Hepatocyte (in vitro differentiated cells): ENCODE results near the gene ZBTB16. TPM values are rescaled to one million over a fixed set of nuclear protein-coding genes. Genes with fewer than 3 reads are reported as not detected.

Experiments used
- DNase-seq: peaks from one replicate; pipeline ENCODE4 v3.0.0-alpha.2; 2016; ENCODE audit warnings: low spot score
- H2AFZ ChIP-seq: fragments of 200-600 bp; sonication (generic); 2 replicates; pipeline ENCODE4 v1.6.0; 2016; ENCODE audit warnings: antibody characterized with exemption, mild to moderate bottlenecking
- H3K27ac ChIP-seq: fragments of 200-600 bp; sonication (generic); 2 replicates; pipeline ENCODE4 v1.5.1; 2016; ENCODE audit warnings: mild to moderate bottlenecking
- H3K27me3 ChIP-seq: fragments of 200-600 bp; sonication (generic); 2 replicates; pipeline ENCODE4 v1.6.1; 2016
- H3K36me3 ChIP-seq: fragments of 200-600 bp; sonication (generic); replicated peaks from 2 replicates; pipeline ENCODE4 v1.5.1; 2016; ENCODE audit warnings: low read depth; ENCODE audit not compliant: insufficient read depth
- H3K4me1 ChIP-seq: fragments of 200-600 bp; sonication (generic); 2 replicates; pipeline ENCODE4 v1.5.1; 2016; ENCODE audit warnings: mild to moderate bottlenecking, moderate library complexity; ENCODE audit not compliant: insufficient read depth
- H3K4me2 ChIP-seq: fragments of 200-600 bp; sonication (generic); 2 replicates; pipeline ENCODE4 v1.6.0; 2016
- H3K4me3 ChIP-seq: fragments of 200-600 bp; sonication (generic); 2 replicates; pipeline ENCODE4 v1.5.1; 2016; ENCODE audit warnings: mild to moderate bottlenecking
- H3K79me2 ChIP-seq: fragments of 200-600 bp; sonication (generic); 2 replicates; pipeline ENCODE4 v1.6.0; 2017; ENCODE audit warnings: mild to moderate bottlenecking
- H3K9me2 ChIP-seq: fragments of 200-600 bp; sonication (generic); replicated peaks from 2 replicates; pipeline ENCODE4 v1.6.0; 2017; ENCODE audit warnings: mild to moderate bottlenecking; ENCODE audit not compliant: insufficient read depth
- H3K9me3 ChIP-seq: fragments of 200-600 bp; sonication (generic); 2 replicates; pipeline ENCODE4 v1.5.1; 2016; ENCODE audit warnings: low read depth, mild to moderate bottlenecking
- H4K20me1 ChIP-seq: fragments of 200-600 bp; sonication (generic); 2 replicates; pipeline ENCODE4 v1.6.0; 2016; ENCODE audit warnings: mild to moderate bottlenecking; ENCODE audit not compliant: insufficient read depth, poor library complexity, severe bottlenecking
- CTCF ChIP-seq: fragments of 200-600 bp; sonication (generic); IDR thresholded peaks from 2 replicates; pipeline ENCODE4 v1.5.1; 2016; ENCODE audit warnings: antibody characterized with exemption, mild to moderate bottlenecking; ENCODE audit not compliant: poor library complexity
- EZH2 ChIP-seq: fragments of 200-600 bp; sonication (generic); IDR thresholded peaks from 2 replicates; pipeline ENCODE4 v1.6.1; 2016; ENCODE audit warnings: antibody characterized with exemption, mild to moderate bottlenecking, borderline replicate concordance
- EZH2phosphoT487 ChIP-seq: fragments of 200-600 bp; sonication (generic); IDR thresholded peaks from one replicate; pipeline ENCODE4 v1.6.1; 2018; ENCODE audit warnings: antibody characterized with exemption, mild to moderate bottlenecking, low read depth, moderate library complexity; ENCODE audit not compliant: unreplicated experiment, severe bottlenecking
- WGBS: methylation state at CpG from one replicate; pipeline ENCODE4 v1.1.6; 2016; ENCODE audit warnings: low lambda C conversion rate; ENCODE audit errors: missing lambda C conversion rate; 5-methylcytosine and 5-hydroxymethylcytosine counted together
- polyA plus RNA-seq: library from polyadenylated mRNA; unstranded; fragments of >200 nt; fragmentation: Nextera tagmentation; extraction: Ambion mirVana; gene quantifications from 2 replicates; pipeline ENCODE4 v1.2.1, GENCODE V29; 2016
- total RNA-seq: library from RNA; depleted of rRNA; stranded (reverse); fragments of >200 nt; gene quantifications from 2 replicates; pipeline ENCODE4 v1.2.3, GENCODE V29; 2014

Gene ZBTB16
- total and polyA plus RNA-seq, 2 experiments from 2014 or later = 30.1 to 52.3 TPM

- H3K36me3 ChIP-seq = no peaks in the 10 kb centered on the region
- TF ChIP-seq CTCF = no peak
- TF ChIP-seq EZH2phosphoT487 = no peak
- no peak for TF ChIP-seq EZH2
- WGBS = 54% methylated on average over 3 of the region's 3 CpGs
Observed at GRCh38 chr11:114054806-114055205, 4.7 kb upstream of the ZBTB16 start.

GRCh38 chr11:114056409-114056808, 3.1 kb upstream of the ZBTB16 start:
- peaks cover 13% of the 10 kb centered on the region for H3K79me2 ChIP-seq

More at GRCh38 chr11:114054806-114055205, 4.7 kb upstream of the ZBTB16 start:
- no peak overlapping the region for H3K4me2 ChIP-seq
- H3K4me1 ChIP-seq = peaks cover 10% of the 10 kb centered on the region
- peaks cover under 1% of the 10 kb centered on the region for H3K79me2 ChIP-seq
- H3K4me3 ChIP-seq = no peak overlapping the region
- H3K9me3 ChIP-seq = no peaks in the 10 kb centered on the region
- no peaks in the 10 kb centered on the region for H3K9me2 ChIP-seq
- DNase-seq = no peak
- H3K27ac ChIP-seq = no peak overlapping the region
- H4K20me1 ChIP-seq = no peaks in the 10 kb centered on the region
- H2AFZ ChIP-seq = no peak overlapping the region
- H3K27me3 ChIP-seq = peaks cover 28% of the 10 kb centered on the region

GRCh38 chr11:114057147-114057546, 2.4 kb upstream of the ZBTB16 start:
- H3K27ac ChIP-seq = no peak overlapping the region
- H3K9me3 ChIP-seq = no peaks in the 10 kb centered on the region
- H3K4me1 ChIP-seq = peaks cover 10% of the 10 kb centered on the region
- TF ChIP-seq EZH2phosphoT487 (no peak), EZH2 (no peak), CTCF (no peak)
- no peak overlapping the region for H3K4me2 ChIP-seq
- H3K36me3 ChIP-seq = no peaks in the 10 kb centered on the region
- no peak overlapping the region for H2AFZ ChIP-seq
- 86% methylated on average over 7 of the region's 7 CpGs for WGBS
- DNase-seq = no peak
- H3K9me2 ChIP-seq = no peaks in the 10 kb centered on the region
- peaks cover 28% of the 10 kb centered on the region for H3K27me3 ChIP-seq
- peaks cover under 1% of the 10 kb centered on the region for H4K20me1 ChIP-seq
- peaks cover 20% of the 10 kb centered on the region for H3K79me2 ChIP-seq
- no peak overlapping the region for H3K4me3 ChIP-seq

More at GRCh38 chr11:114056409-114056808, 3.1 kb upstream of the ZBTB16 start:
- Histone ChIP-seq H3K4me1 (peaks cover 10% of the 10 kb centered on the region), H3K4me3 (no peak overlapping the region), H3K27ac (no peak overlapping the region), H3K9me2 (no peaks in the 10 kb centered on the region), H3K9me3 (no peaks in the 10 kb centered on the region), H3K4me2 (no peak overlapping the region), H3K36me3 (no peaks in the 10 kb centered on the region), H2AFZ (no peak overlapping the region), H4K20me1 (no peaks in the 10 kb centered on the region), H3K27me3 (peaks cover 28% of the 10 kb centered on the region)
- TF ChIP-seq EZH2 = no peak
- TF ChIP-seq EZH2phosphoT487 = no peak
- TF ChIP-seq CTCF = no peak
- DNase-seq = no peak

GRCh38 chr11:114057605-114058004, 1.9 kb upstream of the ZBTB16 start:
- Histone ChIP-seq H4K20me1 (peaks cover 5% of the 10 kb centered on the region), H3K9me3 (no peaks in the 10 kb centered on the region), H3K36me3 (no peaks in the 10 kb centered on the region), H3K79me2 (peaks cover 25% of the 10 kb centered on the region), H3K4me2 (peak overlapping the region; percentile 87), H3K4me1 (peaks cover 10% of the 10 kb centered on the region), H2AFZ (no peak overlapping the region), H3K4me3 (no peak overlapping the region), H3K27me3 (peaks cover 28% of the 10 kb centered on the region), H3K27ac (peak overlapping the region; percentile 14), H3K9me2 (no peaks in the 10 kb centered on the region)
- WGBS = 62% methylated on average over 1 of the region's 1 CpG
- no peak for DNase-seq
- TF ChIP-seq EZH2phosphoT487 (no peak), EZH2 (no peak)
